OCI-LY7 (cell line): ENCODE measurements around the gene RAB6B. TPM values are rescaled to one million over a fixed set of nuclear protein-coding genes. Genes with fewer than 3 reads are reported as not detected.

Experiments used
- BruUV-seq: library from RNA; stranded (reverse); fragments of 400-500 nt; replicated peaks from 2 replicates; lab custom pipeline; 2021; lab: Mats Ljungman, UMichigan
- CTCF ChIA-PET: fragments of 300-600 bp; sonication (Branson Sonifier 250); formaldehyde crosslinking; loops from one replicate; lab custom pipeline; 2022; ENCODE audit warnings: antibody characterized with exemption; ENCODE audit not compliant: unreplicated experiment; lab: Charles Lee
- POLR2A ChIA-PET: fragments of 300-600 bp; sonication (Branson Sonifier 250); formaldehyde crosslinking; loops from one replicate; lab custom pipeline; 2022; ENCODE audit warnings: antibody characterized with exemption; lab: Charles Lee
- DNase-seq: peaks from one replicate; pipeline ENCODE4 v3.0.0-alpha.2; 2015; ENCODE audit warnings: low spot score
- H2AFZ ChIP-seq: fragments of 200-600 bp; sonication (generic), shearing (Covaris generic); 2 replicates; pipeline ENCODE4 v1.6.1; 2014; ENCODE audit warnings: mild to moderate bottlenecking, antibody characterized with exemption, low read length, moderate library complexity
- H3K27ac ChIP-seq: fragments of 200-600 bp; sonication (generic); 2 replicates; pipeline ENCODE4 v1.5.1; 2014; ENCODE audit warnings: mixed run types, low read depth, mild to moderate bottlenecking, moderate library complexity, low read length, inconsistent platforms; ENCODE audit not compliant: poor library complexity, severe bottlenecking
- H3K36me3 ChIP-seq: fragments of 200-600 bp; sonication (generic); 2 replicates; pipeline ENCODE4 v1.6.1; 2014; ENCODE audit warnings: mild to moderate bottlenecking, antibody characterized with exemption, low read length, moderate library complexity, mixed read lengths; ENCODE audit not compliant: insufficient read depth
- H3K4me1 ChIP-seq: fragments of 200-600 bp; sonication (generic); 2 replicates; pipeline ENCODE4 v1.5.1; 2014; ENCODE audit warnings: mild to moderate bottlenecking, low read length; ENCODE audit not compliant: insufficient read depth, poor library complexity, severe bottlenecking
- H3K4me2 ChIP-seq: fragments of 200-600 bp; sonication (generic); 2 replicates; pipeline ENCODE4 v1.6.1; 2014; ENCODE audit warnings: mild to moderate bottlenecking, low read length
- H3K4me3 ChIP-seq: fragments of 200-600 bp; sonication (generic); 2 replicates; pipeline ENCODE4 v1.5.1; 2014; ENCODE audit warnings: mild to moderate bottlenecking, low read depth, low read length; ENCODE audit not compliant: poor library complexity, severe bottlenecking
- H3K79me2 ChIP-seq: fragments of 200-600 bp; sonication (generic); 2 replicates; pipeline ENCODE4 v1.6.1; 2016; ENCODE audit warnings: low read depth, mild to moderate bottlenecking, low read length, moderate library complexity, mixed read lengths; ENCODE audit not compliant: insufficient read depth
- H3K9me2 ChIP-seq: fragments of 200-600 bp; sonication (generic); 2 replicates; pipeline ENCODE4 v1.6.1; 2016; ENCODE audit warnings: mild to moderate bottlenecking, low read length, mixed read lengths; ENCODE audit not compliant: insufficient read depth
- H3K9me3 ChIP-seq: fragments of 200-600 bp; sonication (generic); 2 replicates; pipeline ENCODE4 v1.6.1; 2014; ENCODE audit warnings: mild to moderate bottlenecking, mixed run types, low read length, mixed read lengths
- H4K20me1 ChIP-seq: fragments of 200-600 bp; sonication (generic); 2 replicates; pipeline ENCODE4 v1.6.1; 2014; ENCODE audit warnings: mild to moderate bottlenecking, antibody characterized with exemption, low read length, moderate library complexity, mixed read lengths; ENCODE audit not compliant: insufficient read depth
- CTCF ChIP-seq: fragments of 200-600 bp; sonication (generic); conservative IDR thresholded peaks from 2 replicates; pipeline ENCODE4 v1.5.1; 2014; ENCODE audit warnings: mild to moderate bottlenecking, antibody characterized with exemption, low read length, moderate library complexity, mixed read lengths
- EZH2phosphoT487 ChIP-seq: fragments of 200-600 bp; sonication (generic); IDR thresholded peaks from 2 replicates; pipeline ENCODE4 v1.6.1; 2018; ENCODE audit warnings: low read depth, borderline replicate concordance, mild to moderate bottlenecking, mixed run types, antibody characterized with exemption, low read length, moderate library complexity, mixed read lengths
- intact Hi-C: fragments of 100-400 bp; cut with micrococcal nuclease; formaldehyde crosslinking; loops from one replicate; pipeline ENCODE4 v1.10.0; 2022; ENCODE audit not compliant: unreplicated experiment
- total RNA-seq, 2 experiments: library from RNA; depleted of rRNA in 1 of 2; stranded (reverse); fragments of >200 nt in 1 of 2; shearing (Covaris generic) in 1 of 2; gene quantifications; 2 replicates each; pipeline ENCODE4 v1.2.3, GENCODE V29; 2014 to 2022

The RAB6B gene
- total RNA-seq, 2 experiments from 2014 or later = not detected

DNA sequence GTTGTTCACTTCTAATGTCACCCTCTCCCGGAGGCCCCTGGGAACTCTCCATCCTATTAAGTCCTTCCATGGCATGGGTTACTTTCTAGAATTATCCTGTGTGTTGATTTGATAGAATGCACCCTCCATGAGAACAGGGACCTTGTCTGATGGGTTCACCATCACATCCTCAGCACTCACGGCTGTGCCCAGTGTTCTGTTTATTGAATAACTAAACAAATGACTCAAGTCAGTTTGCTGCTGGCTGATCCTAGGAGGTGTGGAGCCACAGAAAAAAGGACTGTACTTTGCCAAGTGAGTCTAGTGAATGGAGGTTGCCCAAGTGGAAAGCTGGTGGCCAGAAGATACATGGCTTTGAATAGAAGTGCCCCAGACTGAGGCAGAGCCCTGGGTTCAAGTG lies 48.5 kb upstream of the RAB6B start:
- POLR2A ChIA-PET = no interaction called here
- H3K9me3 ChIP-seq = no peaks in the 10 kb centered on the region
- intact Hi-C loops = no loop called here
- BruUV-seq = no TSS peak
- no peak for DNase-seq
- no peaks in the 10 kb centered on the region for H4K20me1 ChIP-seq
- no peaks in the 10 kb centered on the region for H3K4me1 ChIP-seq
- H3K4me3 ChIP-seq = no peak overlapping the region
- H3K4me2 ChIP-seq = no peak overlapping the region
- no peaks in the 10 kb centered on the region for H3K79me2 ChIP-seq
- no peak overlapping the region for H2AFZ ChIP-seq
- TF ChIP-seq EZH2phosphoT487 (no peak), CTCF (no peak)
- no peaks in the 10 kb centered on the region for H3K36me3 ChIP-seq
- no peak overlapping the region for H3K27ac ChIP-seq
- CTCF ChIA-PET = no interaction called here
- no peaks in the 10 kb centered on the region for H3K9me2 ChIP-seq

DNA sequence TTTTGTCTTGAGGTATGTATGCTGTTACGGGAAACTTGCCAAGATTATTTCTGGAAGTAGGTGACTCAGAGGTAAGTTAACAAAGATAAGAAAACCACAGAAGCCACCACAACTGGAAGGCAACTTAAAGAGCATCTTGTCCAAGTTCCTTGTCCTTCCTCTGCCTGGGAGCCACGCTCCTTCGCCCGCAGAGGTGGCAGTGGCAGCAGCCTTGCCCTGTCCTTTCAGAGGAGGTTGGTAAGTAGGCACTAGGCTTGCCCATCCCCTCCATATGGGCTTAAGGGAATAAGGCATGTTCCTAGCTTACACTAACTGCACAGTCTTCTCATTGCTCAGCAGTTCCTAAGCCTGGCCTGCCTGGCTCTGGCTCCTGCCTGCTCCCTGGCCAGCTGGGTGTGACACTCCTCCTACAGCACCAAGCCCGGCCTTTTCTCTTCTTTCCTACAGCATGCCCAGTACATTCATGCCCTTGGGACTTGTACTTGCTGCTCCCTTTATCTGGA lies 48.0 kb upstream of the RAB6B start:
- ChIA-PET CTCF (no interaction called here), POLR2A (no interaction called here)
- no peak overlapping the region for H3K4me2 ChIP-seq
- H3K9me3 ChIP-seq = no peaks in the 10 kb centered on the region
- no peaks in the 10 kb centered on the region for H3K4me1 ChIP-seq
- no peak overlapping the region for H3K4me3 ChIP-seq
- H3K27ac ChIP-seq = no peak overlapping the region
- H3K9me2 ChIP-seq = no peaks in the 10 kb centered on the region
- DNase-seq = no peak
- TF ChIP-seq EZH2phosphoT487 (no peak), CTCF (no peak)
- no peak overlapping the region for H2AFZ ChIP-seq
- no peaks in the 10 kb centered on the region for H3K36me3 ChIP-seq
- no peaks in the 10 kb centered on the region for H3K79me2 ChIP-seq
- BruUV-seq = no TSS peak
- intact Hi-C loops = no loop called here
- no peaks in the 10 kb centered on the region for H4K20me1 ChIP-seq

DNA sequence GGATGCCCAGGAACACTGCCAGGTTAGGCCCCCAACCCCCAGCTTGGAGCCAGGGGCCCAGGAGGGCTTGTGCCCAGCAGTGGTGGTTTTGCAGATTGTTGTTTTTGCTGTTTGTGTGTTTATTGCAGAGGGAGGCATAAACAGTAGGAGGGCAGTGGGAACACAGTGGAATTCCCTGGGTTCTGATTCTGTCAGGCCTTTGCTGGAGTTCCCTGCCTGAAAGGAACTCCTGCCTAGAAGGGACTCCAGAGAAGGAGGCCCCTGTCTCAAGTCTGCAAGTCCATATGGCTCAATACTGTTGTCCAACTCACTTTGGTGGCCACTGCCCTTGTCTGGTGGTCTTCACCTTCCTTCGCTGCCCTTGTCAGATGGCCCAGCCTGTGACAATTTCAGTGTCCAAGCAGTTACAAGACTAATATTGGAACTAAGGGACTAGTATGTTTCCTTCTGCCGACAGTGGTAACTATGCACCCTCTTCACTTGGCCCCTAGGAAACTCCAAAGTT lies 47.4 kb upstream of the RAB6B start:
- no peak overlapping the region for H3K4me3 ChIP-seq
- POLR2A ChIA-PET = no interaction called here

More for the DNA sequence above, 47.4 kb upstream of the RAB6B start:
- BruUV-seq = no TSS peak
- Histone ChIP-seq H3K9me3 (no peaks in the 10 kb centered on the region), H4K20me1 (no peaks in the 10 kb centered on the region), H3K4me1 (no peaks in the 10 kb centered on the region), H3K9me2 (no peaks in the 10 kb centered on the region), H2AFZ (no peak overlapping the region), H3K4me2 (no peak overlapping the region), H3K27ac (no peak overlapping the region), H3K36me3 (no peaks in the 10 kb centered on the region), H3K79me2 (no peaks in the 10 kb centered on the region)
- no peak for TF ChIP-seq EZH2phosphoT487
- TF ChIP-seq CTCF = no peak
- no peak for DNase-seq
- CTCF ChIA-PET = no interaction called here
- intact Hi-C loops = no loop called here
